DND-41 (cell line): ENCODE measurements around the gene SLC35A5.

ENCODE experiments used
- ATAC-seq: fragments of 200-7000 bp; cut with Tn5 transposase; 3 replicates; pipeline ENCODE4 v1.9.1; 2021; ENCODE audit warnings: low read depth; ENCODE audit not compliant: insufficient read depth
- DNase-seq: peaks from one replicate; pipeline ENCODE4 v3.0.0-alpha.2; 2020
- H2AFZ ChIP-seq: 2 replicates; pipeline ENCODE4 v1.6.0; 2012; ENCODE audit warnings: low read depth, low read length
- H3K27ac ChIP-seq: 2 replicates; pipeline ENCODE4 v1.5.1; 2012; ENCODE audit warnings: low read length, inconsistent platforms
- H3K27me3 ChIP-seq: fragments of 200-600 bp; sonication (generic); 2 replicates; pipeline ENCODE4 v1.6.0; 2012; ENCODE audit warnings: low read length, mild to moderate bottlenecking, inconsistent platforms; ENCODE audit not compliant: insufficient read depth, poor library complexity
- H3K36me3 ChIP-seq: 2 replicates; pipeline ENCODE4 v1.5.1; 2012; ENCODE audit warnings: low read length, inconsistent platforms; ENCODE audit not compliant: insufficient read depth
- H3K4me1 ChIP-seq: 2 replicates; pipeline ENCODE4 v1.5.1; 2012; ENCODE audit warnings: mild to moderate bottlenecking, low read length; ENCODE audit not compliant: insufficient read depth
- H3K4me2 ChIP-seq: 2 replicates; pipeline ENCODE4 v1.6.0; 2012; ENCODE audit warnings: mild to moderate bottlenecking, moderate library complexity, low read length, inconsistent platforms; ENCODE audit not compliant: insufficient read depth
- H3K4me3 ChIP-seq, 2 experiments: fragments of 200-600 bp in 1 of 2; shearing (Covaris generic) in 1 of 2; 2 replicates each; pipeline ENCODE4 v1.5.1; 2012 to 2016; ENCODE audit warnings: inconsistent platforms in 2 of 2, low read length in 2 of 2, mild to moderate bottlenecking in 2 of 2, low read depth in 1 of 2, moderate library complexity in 1 of 2
- H3K79me2 ChIP-seq: 2 replicates; pipeline ENCODE4 v1.6.0; 2012; ENCODE audit warnings: low read length, inconsistent platforms; ENCODE audit not compliant: insufficient read depth
- H3K9ac ChIP-seq: 2 replicates; pipeline ENCODE4 v1.6.0; 2012; ENCODE audit warnings: low read depth, mild to moderate bottlenecking, inconsistent platforms, low read length, moderate library complexity
- H3K9me3 ChIP-seq: 2 replicates; pipeline ENCODE4 v1.5.1; 2012; ENCODE audit warnings: low read length, moderate library complexity, mild to moderate bottlenecking, inconsistent platforms; ENCODE audit not compliant: insufficient read depth, severe bottlenecking
- H4K20me1 ChIP-seq: 2 replicates; pipeline ENCODE4 v1.6.0; 2012; ENCODE audit warnings: low read length; ENCODE audit not compliant: insufficient read depth
- EZH2 ChIP-seq: IDR thresholded peaks from 3 replicates; pipeline ENCODE4 v1.6.1; 2012; ENCODE audit warnings: borderline replicate concordance, low read depth, mild to moderate bottlenecking, moderate library complexity, low read length, inconsistent platforms; ENCODE audit not compliant: severe bottlenecking
- TF ChIP-seq, protein P1 (sequence below): IDR thresholded peaks from 2 replicates; pipeline ENCODE4 v1.5.1; 2012; ENCODE audit warnings: borderline replicate concordance, low read length, moderate library complexity, mild to moderate bottlenecking; ENCODE audit not compliant: poor library complexity, severe bottlenecking; ENCODE audit errors: extremely low read depth

Gene SLC35A5

DNA sequence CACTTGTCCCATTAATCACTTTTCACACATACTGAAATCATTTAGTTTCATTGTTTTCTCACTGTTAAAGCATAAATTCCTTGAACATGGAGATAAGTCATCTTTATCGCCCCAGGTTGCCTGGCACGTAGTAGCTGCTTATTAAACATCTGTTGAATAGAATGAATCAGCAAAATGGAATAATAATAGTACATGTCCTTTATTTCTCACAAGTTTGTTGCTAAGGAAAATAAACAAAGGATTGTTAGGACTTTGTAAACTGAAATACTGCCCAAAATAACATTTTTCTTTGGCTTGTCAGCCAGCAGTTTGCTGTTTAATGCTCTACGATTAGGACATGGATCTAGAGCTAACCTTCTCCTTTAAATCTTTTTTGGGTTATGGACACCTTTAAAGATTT lies 17.9 kb downstream of the SLC35A5 start:
- Histone ChIP-seq H3K27ac (no peak overlapping the region), H3K4me2 (no peak overlapping the region), H3K9me3 (no peaks in the 10 kb centered on the region), H3K79me2 (no peaks in the 10 kb centered on the region), H2AFZ (no peak overlapping the region), H3K4me3 (no peak overlapping the region), H3K9ac (no peak overlapping the region), H3K4me1 (no peaks in the 10 kb centered on the region), H4K20me1 (no peaks in the 10 kb centered on the region), H3K27me3 (no peaks in the 10 kb centered on the region), H3K36me3 (peaks cover 45% of the 10 kb centered on the region; the same call in 1 of the 2 replicates)
- DNase-seq (no peak), ATAC-seq (no peak)
- TF ChIP-seq, protein P1, sequence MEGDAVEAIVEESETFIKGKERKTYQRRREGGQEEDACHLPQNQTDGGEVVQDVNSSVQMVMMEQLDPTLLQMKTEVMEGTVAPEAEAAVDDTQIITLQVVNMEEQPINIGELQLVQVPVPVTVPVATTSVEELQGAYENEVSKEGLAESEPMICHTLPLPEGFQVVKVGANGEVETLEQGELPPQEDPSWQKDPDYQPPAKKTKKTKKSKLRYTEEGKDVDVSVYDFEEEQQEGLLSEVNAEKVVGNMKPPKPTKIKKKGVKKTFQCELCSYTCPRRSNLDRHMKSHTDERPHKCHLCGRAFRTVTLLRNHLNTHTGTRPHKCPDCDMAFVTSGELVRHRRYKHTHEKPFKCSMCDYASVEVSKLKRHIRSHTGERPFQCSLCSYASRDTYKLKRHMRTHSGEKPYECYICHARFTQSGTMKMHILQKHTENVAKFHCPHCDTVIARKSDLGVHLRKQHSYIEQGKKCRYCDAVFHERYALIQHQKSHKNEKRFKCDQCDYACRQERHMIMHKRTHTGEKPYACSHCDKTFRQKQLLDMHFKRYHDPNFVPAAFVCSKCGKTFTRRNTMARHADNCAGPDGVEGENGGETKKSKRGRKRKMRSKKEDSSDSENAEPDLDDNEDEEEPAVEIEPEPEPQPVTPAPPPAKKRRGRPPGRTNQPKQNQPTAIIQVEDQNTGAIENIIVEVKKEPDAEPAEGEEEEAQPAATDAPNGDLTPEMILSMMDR = no peak
- TF ChIP-seq EZH2 = no peak

DNA sequence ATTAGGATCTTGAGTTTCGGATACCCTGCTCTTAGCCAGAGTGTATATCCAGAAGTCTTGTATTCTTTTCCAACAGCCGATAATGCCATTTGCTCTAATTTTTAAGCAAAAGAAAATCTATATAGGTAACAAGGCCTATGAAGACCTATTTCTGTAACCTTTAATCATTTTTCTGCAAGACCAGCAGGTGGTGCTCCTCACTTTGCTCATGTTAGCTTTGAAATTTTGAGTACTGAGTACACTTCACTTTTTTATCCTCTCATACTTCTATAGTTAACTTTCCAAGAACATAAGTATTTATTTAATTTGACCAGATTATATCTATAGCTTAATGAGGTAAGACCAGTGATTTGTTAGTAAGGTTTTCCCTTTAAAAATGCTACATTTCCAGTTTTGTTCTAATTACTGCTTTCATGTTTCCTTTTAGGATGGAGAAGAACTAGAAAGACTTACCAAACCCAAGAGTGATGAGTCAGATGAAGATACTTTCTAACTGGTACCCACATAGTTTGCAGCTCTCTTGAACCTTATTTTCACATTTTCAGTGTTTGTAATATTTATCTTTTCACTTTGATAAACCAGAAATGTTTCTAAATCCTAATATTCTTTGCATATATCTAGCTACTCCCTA lies 20.5 kb downstream of the SLC35A5 start:
- H3K4me1 ChIP-seq = no peaks in the 10 kb centered on the region
- H3K79me2 ChIP-seq = no peaks in the 10 kb centered on the region
- no peak overlapping the region for H3K4me3 ChIP-seq
- H3K27me3 ChIP-seq = no peaks in the 10 kb centered on the region
- no peak overlapping the region for H3K27ac ChIP-seq
- H2AFZ ChIP-seq = no peak overlapping the region
- TF ChIP-seq, protein P1 = peak; percentile 67
- no peak for TF ChIP-seq EZH2
- H3K9me3 ChIP-seq = no peaks in the 10 kb centered on the region
- H4K20me1 ChIP-seq = no peaks in the 10 kb centered on the region
- H3K36me3 ChIP-seq = peaks cover 51% of the 10 kb centered on the region
- H3K9ac ChIP-seq = no peak overlapping the region
- H3K4me2 ChIP-seq = no peak overlapping the region
- DNase-seq (peak; percentile 27), ATAC-seq (peak; percentile 73; the same call in 2 of the 3 replicates)

DNA sequence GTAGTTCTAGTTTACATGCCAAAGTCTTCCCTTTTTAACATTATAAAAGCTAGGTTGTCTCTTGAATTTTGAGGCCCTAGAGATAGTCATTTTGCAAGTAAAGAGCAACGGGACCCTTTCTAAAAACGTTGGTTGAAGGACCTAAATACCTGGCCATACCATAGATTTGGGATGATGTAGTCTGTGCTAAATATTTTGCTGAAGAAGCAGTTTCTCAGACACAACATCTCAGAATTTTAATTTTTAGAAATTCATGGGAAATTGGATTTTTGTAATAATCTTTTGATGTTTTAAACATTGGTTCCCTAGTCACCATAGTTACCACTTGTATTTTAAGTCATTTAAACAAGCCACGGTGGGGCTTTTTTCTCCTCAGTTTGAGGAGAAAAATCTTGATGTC lies 21.3 kb downstream of the SLC35A5 start:
- Histone ChIP-seq H3K27ac (no peak overlapping the region), H3K36me3 (peaks cover 51% of the 10 kb centered on the region), H4K20me1 (no peaks in the 10 kb centered on the region)

More for the DNA sequence above, 21.3 kb downstream of the SLC35A5 start:
- Histone ChIP-seq H3K4me1 (no peaks in the 10 kb centered on the region), H3K9me3 (no peaks in the 10 kb centered on the region), H3K79me2 (no peaks in the 10 kb centered on the region), H3K4me3 (no peak overlapping the region), H3K9ac (no peak overlapping the region), H3K27me3 (no peaks in the 10 kb centered on the region), H2AFZ (no peak overlapping the region), H3K4me2 (no peak overlapping the region)
- TF ChIP-seq, protein P1 = no peak
- TF ChIP-seq EZH2 = no peak
- no peak for ATAC-seq
- no peak for DNase-seq
